Stomach (tissue), 9 donors: ENCODE measurements around the gene MAGI2. TPM values are rescaled to one million over a fixed set of nuclear protein-coding genes. Genes with fewer than 3 reads are reported as not detected.

ENCODE experiments used
- DNase-seq, 2 donors: peaks; one replicate each; pipeline versions ENCODE4 v3.0.0 to v3.0.0-alpha.2; 2013 to 2019
- H3K27ac ChIP-seq, 5 donors: fragments of 200-600 bp in 4 of 5; sonication (generic) in 4 of 5; one replicate each; pipeline ENCODE4 v1.5.1; 2013 to 2019; ENCODE audit warnings: mild to moderate bottlenecking in 1 of 5, moderate library complexity in 1 of 5
- H3K27me3 ChIP-seq, 3 donors: fragments of 200-600 bp; sonication (generic); one replicate each; pipeline ENCODE4 v1.5.1; 2017 to 2019; ENCODE audit warnings: mixed run types in 1 of 3
- H3K36me3 ChIP-seq, 4 donors: fragments of 200-600 bp; sonication (generic); 1 replicate in 3 of 4; 2 replicates in 1 of 4; pipeline ENCODE4 v1.5.1; 2016 to 2019
- H3K4me1 ChIP-seq, 4 donors: fragments of 200-600 bp; sonication (generic); one replicate each; pipeline ENCODE4 v1.5.1; 2016 to 2019
- H3K4me3 ChIP-seq, 4 donors: fragments of 200-600 bp; sonication (generic) in 3 of 4; one replicate each; pipeline ENCODE4 v1.5.1; 2016 to 2019; ENCODE audit warnings: mild to moderate bottlenecking in 1 of 4
- H3K9me3 ChIP-seq, 4 donors: fragments of 200-600 bp; sonication (generic); one replicate each; pipeline ENCODE4 v1.5.1; 2016 to 2019
- EP300 ChIP-seq: sonication (generic); formaldehyde crosslinking; IDR thresholded peaks from one replicate; pipeline ENCODE4 v1.6.1; 2017; ENCODE audit warnings: antibody characterized with exemption
- POLR2A ChIP-seq, 4 donors: fragments of 450-650 bp; IDR thresholded peaks; one replicate each; pipeline ENCODE4 v1.6.1; 2016; ENCODE audit warnings: antibody characterized with exemption in 4 of 4, control low read depth in 2 of 4, mild to moderate bottlenecking in 1 of 4, moderate library complexity in 1 of 4
- POLR2AphosphoS5 ChIP-seq, 3 donors: sonication (generic); formaldehyde crosslinking; IDR thresholded peaks; one replicate each; pipeline ENCODE4 v1.6.1; 2016; ENCODE audit warnings: antibody characterized with exemption in 3 of 3
- WGBS, 5 donors: extraction: QIAGEN DNeasy Blood & Tissue Kit in 3 of 5; methylation state at CpG; one replicate each; pipeline versions ENCODE4 v1.1.5 to v1.1.7; 2013 to 2018; 5-methylcytosine and 5-hydroxymethylcytosine counted together
- intact Hi-C: fragments of 100-400 bp; cut with DNase I; formaldehyde crosslinking; loops from one replicate; pipeline ENCODE4 v1.15.1; 2023; ENCODE audit warnings: low total_unique reads
- polyA plus RNA-seq, 3 donors: library from polyadenylated mRNA; stranded (reverse); fragments of 200-250 nt; gene quantifications; one replicate each; pipeline ENCODE4 v1.2.3, GENCODE V29; 2013
- total RNA-seq, 5 donors: library from RNA; depleted of rRNA; stranded (reverse); fragments of >200 nt; gene quantifications; one replicate each; pipeline versions ENCODE4 v1.1.0 to v1.2.3, GENCODE V29; 2014 to 2016
- TF ChIP-seq, protein P1 (sequence below), 7 experiments: fragments of 450-650 bp in 4 of 7; fragments of 200-600 bp in 3 of 7; sonication (generic) in 3 of 7; IDR thresholded peaks; one replicate each; pipeline ENCODE4 v1.5.1; 2016 to 2019; ENCODE audit warnings: antibody characterized with exemption in 7 of 7, control low read depth in 2 of 7, mild to moderate bottlenecking in 1 of 7
- donor health status: healthy with polysubstance abuse.
- donor health status: Bipolar disorder and iron deficiency.
- donor health status: healthy.

The MAGI2 gene
- total and polyA plus RNA-seq, 8 donors = 0.92 to 53.9 (median 5.8) TPM

DNA sequence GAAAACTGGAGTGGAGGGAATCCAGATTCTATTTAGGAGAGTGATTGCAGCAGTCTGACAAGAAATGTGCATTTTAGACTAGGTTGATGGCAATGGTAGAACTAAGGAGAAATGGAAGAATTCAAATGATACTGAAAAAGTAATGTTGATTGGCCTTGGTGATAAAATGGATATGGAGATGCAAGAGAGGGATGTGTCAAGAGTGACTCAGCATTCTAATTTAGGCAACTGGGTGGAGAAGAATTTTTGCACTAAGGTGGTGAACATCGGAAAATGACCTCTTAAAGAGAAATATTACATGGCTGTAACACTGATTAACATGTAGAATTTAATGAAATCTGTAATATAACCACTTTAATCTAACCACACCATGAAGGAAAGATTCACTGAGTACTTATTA, 848.3 kb downstream of the MAGI2 start:
- TF ChIP-seq EP300 = no peak
- no peak for TF ChIP-seq POLR2AphosphoS5 (IDR thresholded peaks at IDR 0.05)
- no peak for TF ChIP-seq POLR2A (IDR thresholded peaks at IDR 0.05)
- TF ChIP-seq, protein P1, sequence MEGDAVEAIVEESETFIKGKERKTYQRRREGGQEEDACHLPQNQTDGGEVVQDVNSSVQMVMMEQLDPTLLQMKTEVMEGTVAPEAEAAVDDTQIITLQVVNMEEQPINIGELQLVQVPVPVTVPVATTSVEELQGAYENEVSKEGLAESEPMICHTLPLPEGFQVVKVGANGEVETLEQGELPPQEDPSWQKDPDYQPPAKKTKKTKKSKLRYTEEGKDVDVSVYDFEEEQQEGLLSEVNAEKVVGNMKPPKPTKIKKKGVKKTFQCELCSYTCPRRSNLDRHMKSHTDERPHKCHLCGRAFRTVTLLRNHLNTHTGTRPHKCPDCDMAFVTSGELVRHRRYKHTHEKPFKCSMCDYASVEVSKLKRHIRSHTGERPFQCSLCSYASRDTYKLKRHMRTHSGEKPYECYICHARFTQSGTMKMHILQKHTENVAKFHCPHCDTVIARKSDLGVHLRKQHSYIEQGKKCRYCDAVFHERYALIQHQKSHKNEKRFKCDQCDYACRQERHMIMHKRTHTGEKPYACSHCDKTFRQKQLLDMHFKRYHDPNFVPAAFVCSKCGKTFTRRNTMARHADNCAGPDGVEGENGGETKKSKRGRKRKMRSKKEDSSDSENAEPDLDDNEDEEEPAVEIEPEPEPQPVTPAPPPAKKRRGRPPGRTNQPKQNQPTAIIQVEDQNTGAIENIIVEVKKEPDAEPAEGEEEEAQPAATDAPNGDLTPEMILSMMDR (IDR thresholded peaks at IDR 0.05) = no peak
- intact Hi-C loops = no loop called here

DNA sequence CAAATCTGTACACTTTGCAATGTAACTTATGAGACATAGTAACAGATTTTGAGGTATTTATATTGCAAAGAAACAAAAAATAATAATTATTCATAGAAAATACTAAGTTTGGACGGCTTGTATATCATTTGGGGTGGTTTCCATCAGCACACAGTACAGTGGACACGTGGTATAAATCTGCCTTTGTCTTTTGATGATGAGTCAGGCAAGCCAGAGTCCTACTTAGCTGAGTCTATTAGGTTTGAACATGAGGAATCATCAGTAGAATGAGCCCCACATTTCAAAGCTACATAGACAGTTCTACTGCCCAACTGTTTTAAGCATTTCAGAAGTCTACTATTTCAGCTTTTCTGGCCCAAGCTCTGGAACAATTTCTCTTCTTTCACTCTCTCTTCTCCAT, 851.7 kb downstream of the MAGI2 start:
- TF ChIP-seq POLR2A (IDR thresholded peaks at IDR 0.05) (no peak), POLR2AphosphoS5 (IDR thresholded peaks at IDR 0.05) (no peak), EP300 (no peak)
- TF ChIP-seq, protein P1 (IDR thresholded peaks at IDR 0.05) = no peak
- Histone ChIP-seq H3K4me1 (no peaks in the 10 kb centered on the region), H3K9me3 (no peaks in the 10 kb centered on the region), H3K4me3 (no peak overlapping the region), H3K27ac (no peak overlapping the region), H3K27me3 (no peaks in the 10 kb centered on the region), H3K36me3 (no peaks in the 10 kb centered on the region)
- 44 to 66% (median 49%) methylated on average over 2 of the region's 2 CpGs for WGBS, 5 donors
- DNase-seq = no peak
- intact Hi-C loops = no loop called here

More for the DNA sequence above, 848.3 kb downstream of the MAGI2 start:
- Histone ChIP-seq H3K27me3 (no peaks in the 10 kb centered on the region), H3K4me3 (no peak overlapping the region), H3K36me3 (no peaks in the 10 kb centered on the region), H3K9me3 (no peaks in the 10 kb centered on the region), H3K4me1 (no peaks in the 10 kb centered on the region), H3K27ac (no peak overlapping the region)
- WGBS, 5 donors = 68 to 81% (median 73%) methylated on average over 1 of the region's 1 CpG
- no peak for DNase-seq

DNA sequence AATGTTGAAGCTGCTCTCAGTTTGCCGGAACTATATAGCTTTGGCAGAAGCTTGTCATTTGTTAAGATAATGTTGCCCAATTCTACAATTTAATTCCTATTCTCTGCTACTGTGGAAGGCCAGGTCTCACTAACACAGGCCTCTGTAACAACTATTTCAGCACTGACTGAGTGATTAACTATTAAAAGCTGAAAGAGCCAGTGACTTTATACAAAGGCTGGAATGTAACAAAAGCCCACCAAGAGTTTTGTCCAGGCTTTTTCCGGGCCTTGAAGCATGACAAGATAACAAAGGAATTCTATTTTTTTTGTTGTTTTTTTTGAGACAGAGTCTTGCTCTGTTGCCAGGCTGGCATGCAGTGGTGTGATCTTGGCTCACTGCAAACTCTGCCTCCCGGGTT, 859.3 kb downstream of the MAGI2 start:
- H3K36me3 ChIP-seq = no peaks in the 10 kb centered on the region
- TF ChIP-seq EP300 = no peak
- TF ChIP-seq POLR2A (IDR thresholded peaks at IDR 0.05) = no peak
- no peak for TF ChIP-seq POLR2AphosphoS5 (IDR thresholded peaks at IDR 0.05)
- TF ChIP-seq, protein P1 (IDR thresholded peaks at IDR 0.05) = no peak
- no peak for DNase-seq
- intact Hi-C loops = no loop called here
- no peaks in the 10 kb centered on the region for H3K27me3 ChIP-seq
- no peaks in the 10 kb centered on the region for H3K4me1 ChIP-seq
- no peak overlapping the region for H3K27ac ChIP-seq
- no peak overlapping the region for H3K4me3 ChIP-seq
- 60 to 80% (median 71%) methylated on average over 3 of the region's 3 CpGs for WGBS, 5 donors
- no peaks in the 10 kb centered on the region for H3K9me3 ChIP-seq

DNA sequence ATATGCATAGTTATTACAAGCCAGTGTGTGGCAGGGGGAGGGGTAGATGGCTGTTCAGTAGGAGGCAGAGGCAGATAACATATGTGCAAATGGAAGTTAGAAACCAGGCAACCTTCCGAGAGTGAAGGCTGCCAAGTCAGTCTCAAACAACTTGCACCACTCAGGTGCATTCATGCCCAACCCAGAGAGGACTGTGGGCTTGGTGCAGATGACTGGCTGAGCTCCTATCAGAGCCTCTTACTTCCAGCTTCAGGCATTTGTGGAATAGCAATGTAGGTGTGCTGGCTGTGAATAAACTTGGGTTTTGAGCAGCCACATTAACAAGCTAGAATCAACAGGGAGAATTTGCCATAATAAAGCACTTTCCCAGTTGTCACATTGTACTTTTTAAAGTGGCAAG, 865.1 kb downstream of the MAGI2 start:
- Histone ChIP-seq H3K27me3 (no peaks in the 10 kb centered on the region), H3K27ac (no peak overlapping the region), H3K36me3 (no peaks in the 10 kb centered on the region), H3K4me3 (no peak overlapping the region), H3K4me1 (no peaks in the 10 kb centered on the region), H3K9me3 (no peaks in the 10 kb centered on the region)
- intact Hi-C loops = no loop called here
- no peak for DNase-seq
- 10 to 64% (median 28%) methylated on average over 1 of the region's 1 CpG for WGBS, 5 donors
- TF ChIP-seq POLR2A (IDR thresholded peaks at IDR 0.05) (no peak), EP300 (no peak), POLR2AphosphoS5 (IDR thresholded peaks at IDR 0.05) (no peak)
- TF ChIP-seq, protein P1 (IDR thresholded peaks at IDR 0.05) = no peak
